Activated CD4-positive, alpha-beta T cell treated with anti-CD3 and anti-CD28 coated beads for 4 hours (primary cell): ENCODE results near the gene TFAM.
A peak's percentile ranks its signal among the peaks of the same experiment; 100 is the strongest.
"Not testable (repeated sequence)": the region's sequence is repeated elsewhere in the genome, so short reads cannot be mapped to it uniquely, and the experiment has no call there.

Experiments
- DNase-seq, 2 donors: peaks; one replicate each; pipeline ENCODE4 v3.0.0-alpha.2; 2020

TFAM gene

GRCh38 chr10:58373442-58373827 lies 11.8 kb upstream of the TFAM start:
- no peak for DNase-seq

GRCh38 chr10:58382489-58382995 lies 2.7 kb upstream of the TFAM start:
- DNase-seq, result no peak

GRCh38 chr10:58384095-58384494 lies 1.1 kb upstream of the TFAM start:
- no peak for DNase-seq

- DNase-seq, result no peak
Measured at GRCh38 chr10:58384544-58384998, 639 bp upstream of the TFAM start.

GRCh38 chr10:58385784-58386112 lies 538 bp downstream of the TFAM start:
- peak; percentile 3 to 13 for DNase-seq

- DNase-seq, result no peak
Measured at GRCh38 chr10:58389024-58389423, 3.8 kb downstream of the TFAM start.

GRCh38 chr10:58393317-58393716 lies 8.1 kb downstream of the TFAM start:
- no peak for DNase-seq

- no peak for DNase-seq
Measured at GRCh38 chr10:58394471-58394870, 9.3 kb downstream of the TFAM start.

- DNase-seq, result no peak
Measured at GRCh38 chr10:58396057-58396456, 10.8 kb downstream of the TFAM start.

- DNase-seq, result no peak
Measured at GRCh38 chr10:58397830-58398229, 12.6 kb downstream of the TFAM start.

GRCh38 chr10:58399410-58399809 lies 14.2 kb downstream of the TFAM start:
- no peak for DNase-seq

- no peak for DNase-seq
Measured at GRCh38 chr10:58400609-58401008, 15.4 kb downstream of the TFAM start.

GRCh38 chr10:58404001-58404400 lies 18.8 kb downstream of the TFAM start:
- no peak for DNase-seq

GRCh38 chr10:58409956-58410610 lies 24.9 kb downstream of the TFAM start:
- DNase-seq, result no peak

- DNase-seq, result no peak
Measured at GRCh38 chr10:58412502-58412961, 27.3 kb downstream of the TFAM start.

- no peak for DNase-seq
Measured at GRCh38 chr10:58414270-58415041, 29.2 kb downstream of the TFAM start.

- DNase-seq, result no peak
Measured at GRCh38 chr10:58415757-58416156, 30.5 kb downstream of the TFAM start.

GRCh38 chr10:58417902-58418301 lies 32.7 kb downstream of the TFAM start:
- not testable (repeated sequence) for DNase-seq

GRCh38 chr10:58424176-58424575 lies 39.0 kb downstream of the TFAM start:
- no peak for DNase-seq

GRCh38 chr10:58428436-58428835 lies 43.2 kb downstream of the TFAM start:
- DNase-seq, result not testable (repeated sequence)

- no peak for DNase-seq
Measured at GRCh38 chr10:58431903-58432302, 46.7 kb downstream of the TFAM start.

- no peak for DNase-seq
Measured at GRCh38 chr10:58433066-58433465, 47.9 kb downstream of the TFAM start.

GRCh38 chr10:58433571-58433970 lies 48.4 kb downstream of the TFAM start:
- DNase-seq, result no peak

GRCh38 chr10:58435297-58435985 lies 50.2 kb downstream of the TFAM start:
- DNase-seq, result no peak
